ENCODE data around the gene SOCS6. TPM values are rescaled to one million over a fixed set of nuclear protein-coding genes. Genes with fewer than 3 reads are reported as not detected.
A peak's percentile ranks its signal among the peaks of the same experiment; 100 is the strongest.

Gene SOCS6
- total RNA-seq, 6 donors from 2014 or later: 11.0 to 29.2 (median 19.8) TPM

GRCh38 chr18:70288171-70288850 is 534 bp upstream of the SOCS6 start:
- TF ChIP-seq CTCF (IDR thresholded peaks at IDR 0.05) (no peak), POLR2A (IDR thresholded peaks at IDR 0.05) (no peak), EP300 (IDR thresholded peaks at IDR 0.05) (no peak), POLR2AphosphoS5 (IDR thresholded peaks at IDR 0.05) (no peak)
- Histone ChIP-seq H3K27ac (peak overlapping the region; percentile 81 to 97 (median 84)), H3K4me3 (peak overlapping the region; percentile 61 to 84 (median 80)), H3K4me1 (peaks cover 15 to 38% (median 28%) of the 10 kb centered on the region in 4 donors), H3K27me3 (no peaks in the 10 kb centered on the region), H3K9me3 (no peaks in the 10 kb centered on the region), H3K36me3 (no peaks in the 10 kb centered on the region)
- DNase-seq (no peak), ATAC-seq (ENCODE audit: low FRiP score in 2 of 2) (peak in 1 of 2 donors; percentile 40)
- 4 to 7% methylated on average over 29 to 30 of the region's 50 CpGs for WGBS, 2 donors

GRCh38 chr18:70289351-70290312 is 787 bp downstream of the SOCS6 start:
- 4 to 8% methylated on average over 8 to 23 of the region's 87 CpGs for WGBS, 2 donors
- DNase-seq (peak; percentile 53 to 91), ATAC-seq (ENCODE audit: low FRiP score in 2 of 2) (peak; percentile 44 to 53)
- no peaks in the 10 kb centered on the region for H3K36me3 ChIP-seq
- no peak for TF ChIP-seq EP300 (IDR thresholded peaks at IDR 0.05)
- TF ChIP-seq POLR2AphosphoS5 (IDR thresholded peaks at IDR 0.05): no peak
- peak in 1 of 6 experiments; percentile 14 for TF ChIP-seq CTCF (IDR thresholded peaks at IDR 0.05)
- TF ChIP-seq POLR2A (IDR thresholded peaks at IDR 0.05): no peak
- H3K27me3 ChIP-seq: no peaks in the 10 kb centered on the region
- H3K9me3 ChIP-seq: no peaks in the 10 kb centered on the region
- peak overlapping the region; percentile 81 to 97 (median 84) for H3K27ac ChIP-seq
- H3K4me1 ChIP-seq: peaks cover 19 to 39% (median 30%) of the 10 kb centered on the region in 4 donors
- H3K4me3 ChIP-seq: peak overlapping the region; percentile 12 to 84 (median 80)

- H3K36me3 ChIP-seq: no peaks in the 10 kb centered on the region
- peak overlapping the region in 1 of 4 donors; percentile 97 for H3K27ac ChIP-seq
- no peak for TF ChIP-seq CTCF (IDR thresholded peaks at IDR 0.05)
- no peak for DNase-seq
- no peaks in the 10 kb centered on the region for H3K27me3 ChIP-seq
- WGBS, 2 donors: 60 to 68% methylated on average over 11 of the region's 11 CpGs
- ATAC-seq (ENCODE audit: low FRiP score in 2 of 2): no peak
- H3K9me3 ChIP-seq: no peaks in the 10 kb centered on the region
- peaks cover 19 to 45% (median 34%) of the 10 kb centered on the region in 4 donors for H3K4me1 ChIP-seq
- H3K4me3 ChIP-seq: peak overlapping the region in 3 of 4 donors; percentile 77 to 84 (median 82)
Measured at GRCh38 chr18:70290482-70291294, 1.8 kb downstream of the SOCS6 start.

- no peak for DNase-seq
- Histone ChIP-seq H3K9me3 (no peaks in the 10 kb centered on the region), H3K27me3 (no peaks in the 10 kb centered on the region), H3K4me1 (peaks cover 19 to 45% (median 36%) of the 10 kb centered on the region in 4 donors), H3K27ac (no peak overlapping the region), H3K36me3 (no peaks in the 10 kb centered on the region), H3K4me3 (no peak overlapping the region)
- WGBS, 2 donors: 71 to 80% methylated on average over 1 to 2 of the region's 2 CpGs
- ATAC-seq (ENCODE audit: low FRiP score in 2 of 2): no peak
- TF ChIP-seq POLR2AphosphoS5 (IDR thresholded peaks at IDR 0.05) (no peak), EP300 (IDR thresholded peaks at IDR 0.05) (no peak), POLR2A (IDR thresholded peaks at IDR 0.05) (no peak)
Measured at GRCh38 chr18:70291295-70291574, 2.4 kb downstream of the SOCS6 start.

- peaks cover 19 to 41% (median 36%) of the 10 kb centered on the region in 4 donors for H3K4me1 ChIP-seq
- TF ChIP-seq POLR2A (IDR thresholded peaks at IDR 0.05): no peak
- no peak for TF ChIP-seq POLR2AphosphoS5 (IDR thresholded peaks at IDR 0.05)
- no peak for TF ChIP-seq CTCF (IDR thresholded peaks at IDR 0.05)
- no peak for TF ChIP-seq EP300 (IDR thresholded peaks at IDR 0.05)
- H3K27ac ChIP-seq: no peak overlapping the region
- DNase-seq (no peak), ATAC-seq (ENCODE audit: low FRiP score in 2 of 2) (no peak)
- 76% methylated on average over 5 of the region's 5 CpGs for WGBS, 2 donors
- H3K4me3 ChIP-seq: no peak overlapping the region
- H3K36me3 ChIP-seq: no peaks in the 10 kb centered on the region
- no peaks in the 10 kb centered on the region for H3K9me3 ChIP-seq
- H3K27me3 ChIP-seq: no peaks in the 10 kb centered on the region
Measured at GRCh38 chr18:70292628-70293027, 3.8 kb downstream of the SOCS6 start.
